ENCODE measurements around the gene MRTFA. TPM values are rescaled to one million over a fixed set of nuclear protein-coding genes. Genes with fewer than 3 reads are reported as not detected.
A peak's percentile ranks its signal among the peaks of the same experiment; 100 is the strongest.

Gene MRTFA
- total RNA-seq, 1 donor from 2014 or later = 99.3 TPM

DNA sequence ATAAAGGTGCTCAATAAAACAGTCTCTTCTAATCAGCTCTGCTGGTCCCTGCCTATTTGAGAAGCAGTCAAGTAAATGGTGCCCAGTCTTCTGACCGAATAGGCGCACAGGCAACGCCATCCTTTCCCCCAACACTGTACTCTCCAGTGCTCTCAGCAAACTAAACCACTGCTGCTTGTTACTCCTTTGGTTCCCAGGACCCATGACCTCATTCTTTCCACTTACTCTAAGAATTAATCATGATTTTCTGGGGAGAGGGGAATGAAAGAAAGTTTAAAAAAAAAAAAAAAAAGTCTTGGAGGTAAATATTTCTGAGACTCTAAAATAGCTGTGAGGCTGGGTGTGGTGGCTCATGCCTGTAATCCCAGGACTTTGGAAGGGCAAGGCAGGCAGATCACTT, 202.4 kb downstream of the MRTFA start:
- no peak overlapping the region for H3K4me3 ChIP-seq
- no peaks in the 10 kb centered on the region for H3K27me3 ChIP-seq
- H3K4me1 ChIP-seq = peaks cover 10 to 27% of the 10 kb centered on the region in 2 donors
- peaks cover 7 to 8% of the 10 kb centered on the region in 2 donors for H3K36me3 ChIP-seq
- DNase-seq (ENCODE audit: low spot score in 2 of 2) = no peak
- H3K27ac ChIP-seq = peak overlapping the region in 1 of 2 donors; percentile 20
- TF ChIP-seq, protein P1, sequence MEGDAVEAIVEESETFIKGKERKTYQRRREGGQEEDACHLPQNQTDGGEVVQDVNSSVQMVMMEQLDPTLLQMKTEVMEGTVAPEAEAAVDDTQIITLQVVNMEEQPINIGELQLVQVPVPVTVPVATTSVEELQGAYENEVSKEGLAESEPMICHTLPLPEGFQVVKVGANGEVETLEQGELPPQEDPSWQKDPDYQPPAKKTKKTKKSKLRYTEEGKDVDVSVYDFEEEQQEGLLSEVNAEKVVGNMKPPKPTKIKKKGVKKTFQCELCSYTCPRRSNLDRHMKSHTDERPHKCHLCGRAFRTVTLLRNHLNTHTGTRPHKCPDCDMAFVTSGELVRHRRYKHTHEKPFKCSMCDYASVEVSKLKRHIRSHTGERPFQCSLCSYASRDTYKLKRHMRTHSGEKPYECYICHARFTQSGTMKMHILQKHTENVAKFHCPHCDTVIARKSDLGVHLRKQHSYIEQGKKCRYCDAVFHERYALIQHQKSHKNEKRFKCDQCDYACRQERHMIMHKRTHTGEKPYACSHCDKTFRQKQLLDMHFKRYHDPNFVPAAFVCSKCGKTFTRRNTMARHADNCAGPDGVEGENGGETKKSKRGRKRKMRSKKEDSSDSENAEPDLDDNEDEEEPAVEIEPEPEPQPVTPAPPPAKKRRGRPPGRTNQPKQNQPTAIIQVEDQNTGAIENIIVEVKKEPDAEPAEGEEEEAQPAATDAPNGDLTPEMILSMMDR (IDR thresholded peaks at IDR 0.05) = no peak
- intact Hi-C loops (cut with DNase I) = loop anchor here (10.0 kb wide), 1 partner anchor 331 kb away; no protein-coding TSS in a partner anchor
- no peaks in the 10 kb centered on the region for H3K9me3 ChIP-seq

DNA sequence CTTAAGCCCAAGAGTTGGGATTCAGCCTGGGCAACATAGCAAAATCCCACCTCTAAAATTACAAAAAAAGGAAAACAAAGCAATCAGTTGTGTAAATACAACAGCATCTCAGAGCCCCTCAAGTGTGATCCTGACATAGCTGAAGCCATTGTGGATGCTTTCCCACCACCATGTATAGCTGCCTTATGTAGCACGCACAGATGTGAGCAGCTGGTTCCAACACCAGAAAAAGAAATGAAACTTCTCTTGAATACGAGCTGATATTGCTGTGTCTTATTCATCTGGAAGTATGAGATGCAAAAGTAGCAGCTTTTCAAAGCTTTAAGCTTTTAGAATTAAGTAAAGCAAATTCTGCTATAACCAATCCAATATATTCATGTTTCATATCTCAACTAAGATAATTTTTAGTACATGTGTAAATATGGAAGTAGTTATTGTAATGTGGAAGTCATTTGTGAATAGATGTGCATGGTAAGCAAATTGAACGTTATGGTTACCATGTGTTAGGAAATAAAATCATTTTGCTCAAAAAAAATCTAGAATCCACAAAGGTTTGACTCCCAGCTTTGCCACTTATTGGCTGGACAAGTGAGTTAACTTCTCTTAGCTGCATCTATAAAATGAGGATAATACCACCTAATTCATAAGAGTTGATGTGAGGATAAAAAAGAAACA, 203.0 kb downstream of the MRTFA start:
- peaks cover 12 to 14% of the 10 kb centered on the region in 2 donors for H3K36me3 ChIP-seq
- H3K4me3 ChIP-seq = no peak overlapping the region
- no peaks in the 10 kb centered on the region for H3K27me3 ChIP-seq
- H3K9me3 ChIP-seq = no peaks in the 10 kb centered on the region
- TF ChIP-seq, protein P1 (IDR thresholded peaks at IDR 0.05) = no peak
- peaks cover 10 to 27% of the 10 kb centered on the region in 2 donors for H3K4me1 ChIP-seq
- intact Hi-C loops (cut with DNase I) = loop anchor here (10.0 kb wide), 1 partner anchor 331 kb away; no protein-coding TSS in a partner anchor
- H3K27ac ChIP-seq = no peak overlapping the region
- no peak for DNase-seq (ENCODE audit: low spot score in 2 of 2)

DNA sequence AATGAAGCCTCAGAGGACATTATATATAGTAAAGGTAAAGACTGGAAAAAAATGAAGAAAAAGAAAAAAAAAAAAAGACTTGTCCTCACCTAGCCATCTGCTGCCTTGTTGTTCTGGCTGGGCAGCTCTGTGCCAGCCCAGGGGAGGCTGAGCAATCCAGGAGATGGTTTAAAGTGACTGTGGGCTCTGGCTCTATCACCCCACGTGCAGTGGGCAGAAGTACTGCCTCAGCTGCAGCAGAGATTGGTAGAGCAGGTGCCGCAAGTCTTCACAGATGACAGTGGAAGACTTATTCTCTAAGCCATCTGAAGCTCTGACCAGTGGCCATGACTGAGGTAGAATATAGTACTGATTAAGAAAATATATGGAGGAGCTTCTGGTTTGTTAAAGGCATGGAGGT, 203.9 kb downstream of the MRTFA start:
- no peak overlapping the region for H3K27ac ChIP-seq
- H3K36me3 ChIP-seq = peaks cover 16 to 23% of the 10 kb centered on the region in 2 donors
- H3K9me3 ChIP-seq = no peaks in the 10 kb centered on the region
- H3K4me3 ChIP-seq = no peak overlapping the region
- no peak for DNase-seq (ENCODE audit: low spot score in 2 of 2)
- H3K27me3 ChIP-seq = no peaks in the 10 kb centered on the region
- TF ChIP-seq, protein P1 (IDR thresholded peaks at IDR 0.05) = no peak
- peaks cover 10 to 23% of the 10 kb centered on the region in 2 donors for H3K4me1 ChIP-seq
- intact Hi-C loops (cut with DNase I) = loop anchor here (10.0 kb wide), 1 partner anchor 332 kb away; no protein-coding TSS in a partner anchor

DNA sequence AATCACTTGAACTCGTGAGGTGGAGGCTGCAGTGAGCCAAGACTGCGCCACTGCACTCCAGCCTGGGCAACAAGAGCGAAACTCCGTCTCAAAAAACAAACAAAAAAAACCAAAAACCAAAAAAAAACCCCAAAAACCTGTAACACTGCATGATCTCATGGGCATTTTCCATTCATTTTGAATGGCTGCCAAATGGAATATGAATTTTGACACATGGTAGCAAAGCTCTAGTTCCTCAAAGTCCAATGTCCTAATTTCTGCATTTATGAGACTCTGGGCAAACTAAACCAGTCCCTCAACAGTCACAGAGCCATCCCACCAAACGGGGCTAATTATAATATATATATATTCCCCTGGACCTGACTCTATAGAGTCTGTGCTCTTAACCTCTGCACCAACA, 204.4 kb downstream of the MRTFA start:
- peaks cover 20 to 27% of the 10 kb centered on the region in 2 donors for H3K36me3 ChIP-seq
- TF ChIP-seq, protein P1 (IDR thresholded peaks at IDR 0.05) = no peak

DNA sequence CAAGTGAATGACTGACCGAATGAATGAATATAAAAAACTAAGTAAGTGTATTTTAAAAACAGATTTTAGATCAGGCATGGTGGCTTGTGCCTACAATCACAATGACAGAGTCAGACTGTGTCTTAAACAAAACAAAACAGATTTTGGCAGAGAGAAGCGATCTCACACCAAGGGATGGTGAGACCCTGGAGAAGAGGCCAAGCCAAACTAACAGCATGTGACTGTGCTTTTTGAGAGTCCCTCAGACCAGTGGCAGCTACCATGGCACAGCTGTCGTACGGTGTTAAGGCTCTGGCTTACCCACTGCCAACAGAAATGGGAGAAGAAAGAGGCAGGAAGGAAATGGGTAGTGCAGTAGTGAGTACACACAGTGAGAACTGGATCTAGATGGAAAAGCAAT, 205.5 kb downstream of the MRTFA start:
- intact Hi-C loops (cut with DNase I) = loop anchor here (10.0 kb wide), 1 partner anchor 334 kb away; no protein-coding TSS in a partner anchor
- H3K36me3 ChIP-seq = peaks cover 30 to 33% of the 10 kb centered on the region in 2 donors
- DNase-seq (ENCODE audit: low spot score in 2 of 2) = no peak

More for the DNA sequence above, 204.4 kb downstream of the MRTFA start:
- Histone ChIP-seq H3K9me3 (no peaks in the 10 kb centered on the region), H3K27me3 (no peaks in the 10 kb centered on the region), H3K4me1 (peaks cover 7 to 21% of the 10 kb centered on the region in 2 donors), H3K4me3 (no peak overlapping the region), H3K27ac (no peak overlapping the region)
- no peak for DNase-seq (ENCODE audit: low spot score in 2 of 2)
- intact Hi-C loops (cut with DNase I) = loop anchor here (10.0 kb wide), 1 partner anchor 333 kb away; no protein-coding TSS in a partner anchor

More for the DNA sequence above, 205.5 kb downstream of the MRTFA start:
- no peaks in the 10 kb centered on the region for H3K27me3 ChIP-seq
- H3K4me3 ChIP-seq = no peak overlapping the region
- TF ChIP-seq, protein P1 (IDR thresholded peaks at IDR 0.05) = no peak
- H3K27ac ChIP-seq = peak overlapping the region; percentile 3 to 14
- peaks cover 0 to 10% of the 10 kb centered on the region in 2 donors for H3K4me1 ChIP-seq
- H3K9me3 ChIP-seq = no peaks in the 10 kb centered on the region

Measured in ascending aorta (tissue), 2 donors.